Skeletal muscle satellite cell (primary cell): ENCODE measurements around the gene KNDC1.
"Not testable (repeated sequence)": the region's sequence is repeated elsewhere in the genome, so short reads cannot be mapped to it uniquely, and the experiment has no call there.

Source experiments
- H3K27me3 ChIP-seq: 2 replicates; pipeline ENCODE4 v1.7.0; 2013; ENCODE audit warnings: low read length; ENCODE audit not compliant: control insufficient read depth, insufficient read depth
- H3K36me3 ChIP-seq: 2 replicates; pipeline ENCODE4 v1.7.0; 2013; ENCODE audit warnings: mild to moderate bottlenecking, control low read depth, low read length; ENCODE audit not compliant: insufficient read depth
- H3K4me1 ChIP-seq: 2 replicates; pipeline ENCODE4 v1.7.0; 2013; ENCODE audit warnings: low read length; ENCODE audit not compliant: control insufficient read depth, insufficient read depth
- H3K4me2 ChIP-seq: 2 replicates; pipeline ENCODE4 v1.7.0; 2013; ENCODE audit warnings: mild to moderate bottlenecking, low read length
- H3K4me3 ChIP-seq: 2 replicates; pipeline ENCODE4 v1.7.0; 2013; ENCODE audit warnings: low read length
- H3K9ac ChIP-seq: 2 replicates; pipeline ENCODE4 v1.7.0; 2013; ENCODE audit warnings: mild to moderate bottlenecking, low read depth, low read length, moderate library complexity
- H3K9me3 ChIP-seq: replicated peaks from 2 replicates; pipeline ENCODE4 v1.7.0; 2013; ENCODE audit warnings: mild to moderate bottlenecking, control low read depth, low read length

Gene KNDC1

GRCh38 chr10:133221331-133221730, 61.3 kb downstream of the KNDC1 start:
- no peaks in the 10 kb centered on the region for H3K36me3 ChIP-seq
- peaks cover 37% of the 10 kb centered on the region for H3K27me3 ChIP-seq
- H3K9ac ChIP-seq = no peak overlapping the region
- no peaks in the 10 kb centered on the region for H3K4me1 ChIP-seq
- no peaks in the 10 kb centered on the region for H3K9me3 ChIP-seq
- H3K4me2 ChIP-seq = no peak overlapping the region
- no peak overlapping the region for H3K4me3 ChIP-seq

- peaks cover 41% of the 10 kb centered on the region for H3K27me3 ChIP-seq
- not testable (repeated sequence) for H3K9me3 ChIP-seq, H3K4me2 ChIP-seq, H3K36me3 ChIP-seq, H3K4me3 ChIP-seq, H3K4me1 ChIP-seq, H3K9ac ChIP-seq
Observed at GRCh38 chr10:133221756-133222155, 61.7 kb downstream of the KNDC1 start.

GRCh38 chr10:133224076-133224475, 64.1 kb downstream of the KNDC1 start:
- no peak overlapping the region for H3K4me3 ChIP-seq

GRCh38 chr10:133224756-133225372, 64.8 kb downstream of the KNDC1 start:
- H3K27me3 ChIP-seq = peaks cover 51% of the 10 kb centered on the region
- H3K4me2 ChIP-seq = no peak overlapping the region
- H3K36me3 ChIP-seq = no peaks in the 10 kb centered on the region
- H3K4me1 ChIP-seq = no peaks in the 10 kb centered on the region
- H3K9ac ChIP-seq = no peak overlapping the region
- H3K4me3 ChIP-seq = no peak overlapping the region
- H3K9me3 ChIP-seq = no peaks in the 10 kb centered on the region

More at GRCh38 chr10:133224076-133224475, 64.1 kb downstream of the KNDC1 start:
- Histone ChIP-seq H3K27me3 (peaks cover 52% of the 10 kb centered on the region), H3K36me3 (no peaks in the 10 kb centered on the region), H3K9ac (no peak overlapping the region), H3K4me2 (no peak overlapping the region), H3K4me1 (no peaks in the 10 kb centered on the region), H3K9me3 (no peaks in the 10 kb centered on the region)

GRCh38 chr10:133225707-133226191, 65.7 kb downstream of the KNDC1 start:
- H3K9ac ChIP-seq = no peak overlapping the region
- H3K27me3 ChIP-seq = peaks cover 50% of the 10 kb centered on the region
- H3K4me3 ChIP-seq = no peak overlapping the region
- no peaks in the 10 kb centered on the region for H3K4me1 ChIP-seq
- H3K36me3 ChIP-seq = no peaks in the 10 kb centered on the region
- H3K9me3 ChIP-seq = no peaks in the 10 kb centered on the region
- H3K4me2 ChIP-seq = peak overlapping the region; percentile 41

GRCh38 chr10:133226251-133226808, 66.3 kb downstream of the KNDC1 start:
- H3K9me3 ChIP-seq = no peaks in the 10 kb centered on the region
- no peaks in the 10 kb centered on the region for H3K4me1 ChIP-seq
- no peak overlapping the region for H3K4me3 ChIP-seq
- no peaks in the 10 kb centered on the region for H3K36me3 ChIP-seq
- H3K9ac ChIP-seq = no peak overlapping the region
- peak overlapping the region; percentile 41 for H3K4me2 ChIP-seq
- peaks cover 52% of the 10 kb centered on the region for H3K27me3 ChIP-seq

- Histone ChIP-seq H3K36me3 (no peaks in the 10 kb centered on the region), H3K4me1 (no peaks in the 10 kb centered on the region), H3K4me3 (no peak overlapping the region), H3K9me3 (no peaks in the 10 kb centered on the region), H3K9ac (no peak overlapping the region), H3K27me3 (peaks cover 61% of the 10 kb centered on the region), H3K4me2 (no peak overlapping the region)
Observed at GRCh38 chr10:133227256-133227655, 67.2 kb downstream of the KNDC1 start.

- Histone ChIP-seq H3K27me3 (peaks cover 72% of the 10 kb centered on the region), H3K9me3 (no peaks in the 10 kb centered on the region), H3K4me3 (no peak overlapping the region), H3K36me3 (no peaks in the 10 kb centered on the region), H3K4me1 (no peaks in the 10 kb centered on the region), H3K9ac (no peak overlapping the region), H3K4me2 (no peak overlapping the region)
Observed at GRCh38 chr10:133229265-133230043, 69.4 kb downstream of the KNDC1 start.

- no peaks in the 10 kb centered on the region for H3K4me1 ChIP-seq
- H3K36me3 ChIP-seq = no peaks in the 10 kb centered on the region
- H3K9ac ChIP-seq = no peak within 1 kb of the TSS
- H3K4me2 ChIP-seq = no peak within 1 kb of the TSS
- H3K9me3 ChIP-seq = no peaks in the 10 kb centered on the region
- H3K4me3 ChIP-seq = no peak within 1 kb of the TSS
- peaks cover 67% of the 10 kb centered on the region for H3K27me3 ChIP-seq
Observed at GRCh38 chr10:133230044-133230361, 70.0 kb downstream of the KNDC1 start, which contains the start of gene UTF1. UTF1 (plus strand) TSS chr10:133230217; CDS start chr10:133230289, 72 bp downstream.

GRCh38 chr10:133230387-133231195, 70.6 kb downstream of the KNDC1 start:
- Histone ChIP-seq H3K4me2 (no peak overlapping the region), H3K27me3 (peaks cover 69% of the 10 kb centered on the region), H3K4me1 (no peaks in the 10 kb centered on the region), H3K36me3 (no peaks in the 10 kb centered on the region), H3K4me3 (no peak overlapping the region), H3K9ac (no peak overlapping the region), H3K9me3 (no peaks in the 10 kb centered on the region)

GRCh38 chr10:133231244-133231945, 71.4 kb downstream of the KNDC1 start:
- Histone ChIP-seq H3K36me3 (no peaks in the 10 kb centered on the region), H3K9ac (no peak overlapping the region)

More at GRCh38 chr10:133231244-133231945, 71.4 kb downstream of the KNDC1 start:
- Histone ChIP-seq H3K9me3 (no peaks in the 10 kb centered on the region), H3K4me2 (no peak overlapping the region), H3K27me3 (peaks cover 67% of the 10 kb centered on the region), H3K4me1 (no peaks in the 10 kb centered on the region), H3K4me3 (no peak overlapping the region)
